Measurements from ENCODE around the gene POC1B. TPM values are rescaled to one million over a fixed set of nuclear protein-coding genes. Genes with fewer than 3 reads are reported as not detected.

Gene POC1B
- 9.6 and 15.0 TPM in 2 replicates for total RNA-seq

DNA sequence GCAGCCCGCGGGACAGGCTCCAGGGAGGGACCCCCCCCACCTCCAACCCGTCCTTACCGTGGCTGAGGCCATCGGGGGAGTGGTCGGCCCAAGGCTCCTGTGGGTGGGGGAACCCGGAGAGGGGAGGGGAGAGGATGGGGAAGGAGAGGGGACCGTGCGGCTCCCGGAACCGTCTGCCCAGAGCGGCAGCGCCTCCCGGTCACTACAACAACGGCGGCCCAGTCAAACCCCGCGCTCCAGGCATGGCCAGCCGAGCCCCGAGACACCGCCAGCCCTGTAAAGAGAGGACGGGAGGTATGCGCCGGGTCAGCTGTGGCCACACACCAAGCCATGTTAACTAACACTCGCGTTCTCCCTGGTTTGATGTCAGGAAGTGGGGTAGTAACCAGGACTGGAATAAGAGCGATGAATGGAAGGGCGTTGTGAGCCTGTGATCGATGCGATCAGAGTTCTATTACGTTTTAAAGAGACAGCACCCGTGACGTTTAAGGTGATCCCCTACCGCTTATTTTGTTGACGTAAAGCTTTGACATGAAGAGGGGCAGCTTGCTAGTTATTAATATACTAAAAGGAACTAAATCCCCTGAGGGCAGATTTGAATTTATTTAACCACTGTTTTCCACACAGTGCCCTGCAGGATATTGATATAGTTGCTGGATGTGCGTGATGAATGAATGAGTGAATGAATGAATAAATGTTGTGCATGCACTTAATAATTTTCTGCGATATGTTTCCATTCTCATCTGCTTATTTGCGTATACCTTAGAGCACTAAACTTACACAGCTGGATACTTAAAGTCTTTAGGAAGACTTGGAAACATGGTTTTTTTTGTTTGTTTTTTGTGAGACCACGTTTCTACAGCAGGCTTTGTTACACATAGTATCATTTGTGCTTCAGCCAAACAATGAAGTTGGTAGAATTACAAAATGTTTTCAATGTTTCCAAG, at the start of gene POC1B:
Gene POC1B (minus strand): TSS at position 224 of the 947 bp plus-strand sequence. CDS start 152 bp downstream, at position 72.

DNA sequence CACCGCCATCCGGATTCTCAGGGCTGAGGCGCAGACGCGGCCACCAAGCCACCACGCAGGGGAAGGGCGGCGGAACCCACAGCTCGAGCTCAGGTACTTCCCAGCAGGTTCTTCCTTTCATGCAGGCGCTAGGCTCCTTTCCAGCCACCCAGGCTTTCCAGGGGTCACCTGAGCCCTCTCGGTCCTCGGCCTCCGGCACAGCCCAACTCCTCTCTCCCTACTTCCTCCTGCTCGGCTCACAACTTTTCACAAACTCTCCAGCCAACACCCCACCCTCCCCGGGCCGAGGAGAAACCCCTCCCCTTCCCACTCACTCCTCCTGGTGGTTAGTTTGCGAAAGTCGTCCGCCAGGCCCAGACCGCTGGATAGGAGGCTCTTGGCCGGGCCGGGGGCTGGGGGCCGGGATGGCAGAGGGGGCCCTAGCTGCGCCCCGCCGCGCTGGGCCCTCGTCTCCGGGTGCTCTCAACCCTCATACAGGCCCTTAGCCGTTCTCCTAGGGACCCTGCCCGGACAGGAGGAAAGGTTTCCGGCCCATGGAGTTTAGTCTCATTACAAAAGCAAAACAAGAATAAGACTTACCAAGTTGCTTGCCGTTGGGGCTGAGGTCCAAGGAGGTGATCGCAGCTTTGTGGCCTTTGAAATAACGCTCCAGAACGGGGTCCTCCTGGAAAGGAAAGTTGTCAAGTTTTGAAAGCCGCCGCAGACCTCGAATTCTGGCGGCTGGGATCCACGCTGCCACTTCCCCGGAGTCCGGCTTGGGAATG, 1.1 kb downstream of the POC1B start, which contains the start of gene GALNT4:
Gene GALNT4 (minus strand): TSS at position 256 of the 764 bp plus-strand sequence. CDS start 247 bp downstream, at position 9.

Other genes starting within 250 kb of the POC1B start
- 80.2 and 149 TPM in 2 replicates for gene DUSP6, start 173.5 kb downstream of the POC1B start, total RNA-seq
- gene GALNT4, start 1.3 kb downstream of the POC1B start, total RNA-seq: 6.9 and 7.1 TPM in 2 replicates
- gene ATP2B1, start 182.8 kb upstream of the POC1B start, total RNA-seq: 18.8 and 23.5 TPM in 2 replicates

Measured in cardiac atrium fibroblast (primary cell).